Measurements from ENCODE around the gene ME1. TPM values are rescaled to one million over a fixed set of nuclear protein-coding genes. Genes with fewer than 3 reads are reported as not detected.
A peak's percentile ranks its signal among the peaks of the same experiment; 100 is the strongest.

ME1 gene
- total and polyA plus RNA-seq, 2 of the 13 experiments (the other 11 are each of a cell fraction or from before 2014, with no cell fraction given) = not detected

DNA sequence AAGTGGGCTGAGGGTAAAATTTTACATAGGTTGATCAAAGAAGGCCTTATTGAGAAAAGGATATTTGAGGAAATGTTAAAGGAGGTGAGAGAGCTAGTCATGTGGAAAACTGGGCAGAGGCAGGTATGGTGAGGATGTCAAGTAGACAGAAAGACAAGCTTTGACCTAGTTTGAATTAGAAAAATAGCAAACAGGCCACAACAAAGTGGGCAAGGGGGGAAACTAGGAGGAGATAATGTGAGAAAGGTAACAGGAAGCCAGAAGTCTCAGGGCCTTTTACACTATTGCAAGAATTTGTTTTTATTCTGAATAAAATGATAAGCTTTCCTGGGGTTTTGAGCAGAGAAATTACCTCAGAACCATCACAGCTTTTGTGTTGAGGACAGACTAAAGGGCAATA is 122.0 kb downstream of the ME1 start:
- in situ Hi-C loops (cut with HindIII; ENCODE audit: extremely low pct_ligation_motif_present, low pct_unique_long_range_greater_than_20kb) = no loop called here
- ATAC-seq (no peak), FAIRE-seq (no peak), DNase-seq (ENCODE audit: low spot score) (no peak)
- Histone ChIP-seq H3K4me3 (replicated peaks in 1 of 3; ENCODE audit: insufficient read depth in 1 of 3, low read depth in 2 of 3, low read length in 3 of 3) (no peak overlapping the region), H3K4me1 (ENCODE audit: insufficient read depth, low read length) (no peaks in the 10 kb centered on the region), H2AFZ (ENCODE audit: low read length) (no peak overlapping the region), H3K9me3 (ENCODE audit: low read length) (no peaks in the 10 kb centered on the region), H3K27ac (ENCODE audit: extremely low read length, insufficient read depth, low read length) (no peak overlapping the region), H3K27me3 (ENCODE audit: control insufficient read depth in 1 of 2, insufficient read depth in 2 of 2, low read length in 2 of 2) (no peaks in the 10 kb centered on the region; a peak in 1 of 5 replicates), H4K20me1 (ENCODE audit: insufficient read depth, low read length) (no peaks in the 10 kb centered on the region), H3K36me3 (replicated peaks in 1 of 2; ENCODE audit: control insufficient read depth in 1 of 2, insufficient read depth in 2 of 2, low read length in 2 of 2) (no peaks in the 10 kb centered on the region), H3K9ac (ENCODE audit: insufficient read depth, low read depth, low read length) (no peak overlapping the region), H3K4me2 (ENCODE audit: low read depth, low read length) (no peak overlapping the region), H3K79me2 (ENCODE audit: insufficient read depth, low read length) (no peaks in the 10 kb centered on the region)
- CTCF ChIA-PET (ENCODE audit: low intra/inter-chr PET ratio, low total read pairs) = no interaction called here
- POLR2A ChIA-PET = no interaction called here
- no TSS peak for BruUV-seq (replicated peaks)
- intact Hi-C loops (cut with micrococcal nuclease; ENCODE audit: unreplicated experiment) = no loop called here
- no peak for TF ChIP-seq ZNF549 (CRISPR knock-in tag; IDR thresholded peaks at IDR 0.05)
- TF ChIP-seq, protein P1, sequence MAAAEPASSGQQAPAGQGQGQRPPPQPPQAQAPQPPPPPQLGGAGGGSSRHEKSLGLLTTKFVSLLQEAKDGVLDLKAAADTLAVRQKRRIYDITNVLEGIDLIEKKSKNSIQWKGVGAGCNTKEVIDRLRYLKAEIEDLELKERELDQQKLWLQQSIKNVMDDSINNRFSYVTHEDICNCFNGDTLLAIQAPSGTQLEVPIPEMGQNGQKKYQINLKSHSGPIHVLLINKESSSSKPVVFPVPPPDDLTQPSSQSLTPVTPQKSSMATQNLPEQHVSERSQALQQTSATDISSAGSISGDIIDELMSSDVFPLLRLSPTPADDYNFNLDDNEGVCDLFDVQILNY (CRISPR knock-in tag; conservative IDR thresholded peaks at IDR 0.05) = no peak
- TF ChIP-seq TARDBP (CRISPR knock-in tag; IDR thresholded peaks at IDR 0.05) = no peak

GRCh38 chr6:83307849-83308248 is 123.0 kb downstream of the ME1 start:
- Histone ChIP-seq H3K27me3 (ENCODE audit: control insufficient read depth in 1 of 2, insufficient read depth in 2 of 2, low read length in 2 of 2) (no peaks in the 10 kb centered on the region), H3K36me3 (replicated peaks in 1 of 2; ENCODE audit: control insufficient read depth in 1 of 2, insufficient read depth in 2 of 2, low read length in 2 of 2) (no peaks in the 10 kb centered on the region), H3K9ac (ENCODE audit: insufficient read depth, low read depth, low read length) (no peak overlapping the region), H4K20me1 (ENCODE audit: insufficient read depth, low read length) (no peaks in the 10 kb centered on the region), H3K9me3 (ENCODE audit: low read length) (no peaks in the 10 kb centered on the region), H3K27ac (ENCODE audit: extremely low read length, insufficient read depth, low read length) (no peak overlapping the region), H2AFZ (ENCODE audit: low read length) (no peak overlapping the region), H3K4me3 (replicated peaks in 1 of 3; ENCODE audit: insufficient read depth in 1 of 3, low read depth in 2 of 3, low read length in 3 of 3) (no peak overlapping the region), H3K4me2 (ENCODE audit: low read depth, low read length) (no peak overlapping the region), H3K4me1 (ENCODE audit: insufficient read depth, low read length) (no peaks in the 10 kb centered on the region), H3K79me2 (ENCODE audit: insufficient read depth, low read length) (no peaks in the 10 kb centered on the region)
- 2% methylated on average over 1 of the region's 1 CpG for WGBS (ENCODE audit: low lambda C conversion rate)
- TF ChIP-seq MAFK (conservative IDR thresholded peaks at IDR 0.05 in 1 of 2, IDR thresholded peaks at IDR 0.05 in 1 of 2; ENCODE audit: low read length in 2 of 2) = 0 out of 4 replicates have a peak, but pooled peaks of 1 of the 2 experiments have one; percentile 7
- no peak for TF ChIP-seq ZNF468 (CRISPR knock-in tag; IDR thresholded peaks at IDR 0.05)
- TF ChIP-seq, protein P2, sequence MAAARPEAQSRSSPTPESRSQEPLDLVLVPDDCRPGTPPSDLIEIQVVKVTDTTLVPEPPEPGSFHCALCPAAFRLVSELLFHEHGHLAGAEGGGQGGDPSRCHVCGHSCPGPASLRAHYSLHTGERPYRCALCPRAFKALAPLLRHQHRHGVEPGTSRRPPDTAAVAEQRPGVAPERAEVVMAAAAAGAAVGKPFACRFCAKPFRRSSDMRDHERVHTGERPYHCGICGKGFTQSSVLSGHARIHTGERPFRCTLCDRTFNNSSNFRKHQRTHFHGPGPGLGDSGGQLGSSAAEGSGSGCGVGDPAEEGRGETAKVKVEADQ (CRISPR knock-in tag; IDR thresholded peaks at IDR 0.05; ENCODE audit: borderline replicate concordance) = no peak
- TF ChIP-seq ZNF546 (CRISPR knock-in tag; conservative IDR thresholded peaks at IDR 0.05) = no peak
- in situ Hi-C loops (cut with HindIII; ENCODE audit: extremely low pct_ligation_motif_present, low pct_unique_long_range_greater_than_20kb) = no loop called here
- intact Hi-C loops (cut with micrococcal nuclease; ENCODE audit: unreplicated experiment) = no loop called here
- CTCF ChIA-PET (ENCODE audit: low intra/inter-chr PET ratio, low total read pairs) = no interaction called here
- no TSS peak for BruUV-seq (replicated peaks)
- POLR2A ChIA-PET = no interaction called here
- no peak for DNase-seq (ENCODE audit: low spot score)
- no peak for FAIRE-seq
- ATAC-seq = no peak
